ENCODE results near the gene ATP5PO. TPM values are rescaled to one million over a fixed set of nuclear protein-coding genes. Genes with fewer than 3 reads are reported as not detected.
"Not testable (repeated sequence)": the region's sequence is repeated elsewhere in the genome, so short reads cannot be mapped to it uniquely, and the experiment has no call there.

Gene ATP5PO
- total and polyA plus RNA-seq, 2 of the 13 experiments (the other 11 are each of a cell fraction or from before 2014, with no cell fraction given), result 256 to 297 TPM

DNA sequence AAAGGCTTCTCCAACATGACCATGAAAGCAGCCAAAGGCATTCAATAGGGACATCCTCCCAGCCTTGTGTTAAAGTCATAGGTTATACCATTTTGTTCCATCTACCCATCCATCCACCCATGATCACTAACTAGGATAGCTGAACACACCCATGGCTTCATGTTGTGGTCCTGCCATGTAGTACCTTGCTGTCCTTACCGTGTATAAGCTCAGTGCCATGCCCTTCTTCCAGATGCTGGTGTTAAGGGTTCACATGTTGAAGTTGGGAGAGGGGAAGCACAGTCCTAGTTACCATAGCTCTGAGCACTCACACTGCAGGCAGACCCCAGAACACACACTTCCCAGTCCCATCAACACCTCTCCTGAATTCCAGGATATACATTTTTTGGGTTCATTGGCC, 51.5 kb downstream of the ATP5PO start (continued):
- no peak for TF ChIP-seq PITX1 (CRISPR knock-in tag; IDR thresholded peaks at IDR 0.05)

DNA sequence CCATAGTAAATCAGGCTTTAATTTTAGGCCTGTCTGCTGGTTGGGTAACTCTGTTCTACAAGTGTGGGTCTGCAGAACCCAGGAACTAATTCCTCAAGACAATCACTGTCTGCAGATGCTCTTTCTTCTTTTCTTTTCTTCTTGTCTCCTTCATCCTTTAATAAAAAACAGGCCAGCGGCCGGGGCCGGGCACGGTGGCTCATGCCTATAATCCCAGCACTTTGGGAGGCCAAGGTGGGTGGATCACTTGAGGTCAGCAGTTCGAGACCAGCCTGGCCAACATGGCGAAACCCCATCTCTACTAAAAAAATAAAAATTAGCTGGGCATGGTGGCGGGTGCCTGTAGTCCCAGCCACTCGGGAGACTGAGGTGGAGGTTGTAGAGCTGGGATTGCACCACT, 52.4 kb downstream of the ATP5PO start:
- intact Hi-C loops (cut with micrococcal nuclease; ENCODE audit: unreplicated experiment); H3K36me3 ChIP-seq (replicated peaks in 1 of 2; ENCODE audit: control insufficient read depth in 1 of 2, insufficient read depth in 2 of 2, low read length in 2 of 2); H3K27ac ChIP-seq (ENCODE audit: extremely low read length, insufficient read depth, low read length); BruUV-seq (replicated peaks); POLR2A ChIA-PET; in situ Hi-C loops (cut with HindIII; ENCODE audit: extremely low pct_ligation_motif_present, low pct_unique_long_range_greater_than_20kb); H3K4me2 ChIP-seq (ENCODE audit: low read depth, low read length); DNase-seq (ENCODE audit: low spot score); H3K79me2 ChIP-seq (ENCODE audit: insufficient read depth, low read length); H2AFZ ChIP-seq (ENCODE audit: low read length); H4K20me1 ChIP-seq (ENCODE audit: insufficient read depth, low read length); H3K9me3 ChIP-seq (ENCODE audit: low read length); H3K4me1 ChIP-seq (ENCODE audit: insufficient read depth, low read length); ATAC-seq; H3K9ac ChIP-seq (ENCODE audit: insufficient read depth, low read depth, low read length); CTCF ChIA-PET (ENCODE audit: low intra/inter-chr PET ratio, low total read pairs); FAIRE-seq; H3K4me3 ChIP-seq (replicated peaks in 1 of 3; ENCODE audit: insufficient read depth in 1 of 3, low read depth in 2 of 3, low read length in 3 of 3): not testable (repeated sequence)
- 42% methylated on average over 8 of the region's 8 CpGs for WGBS (ENCODE audit: low lambda C conversion rate)
- H3K27me3 ChIP-seq (ENCODE audit: control insufficient read depth in 1 of 2, insufficient read depth in 2 of 2, low read length in 2 of 2), result peaks cover 0 to 21% of the 10 kb centered on the region in 2 experiments; a peak in 3 of 5 replicates

DNA sequence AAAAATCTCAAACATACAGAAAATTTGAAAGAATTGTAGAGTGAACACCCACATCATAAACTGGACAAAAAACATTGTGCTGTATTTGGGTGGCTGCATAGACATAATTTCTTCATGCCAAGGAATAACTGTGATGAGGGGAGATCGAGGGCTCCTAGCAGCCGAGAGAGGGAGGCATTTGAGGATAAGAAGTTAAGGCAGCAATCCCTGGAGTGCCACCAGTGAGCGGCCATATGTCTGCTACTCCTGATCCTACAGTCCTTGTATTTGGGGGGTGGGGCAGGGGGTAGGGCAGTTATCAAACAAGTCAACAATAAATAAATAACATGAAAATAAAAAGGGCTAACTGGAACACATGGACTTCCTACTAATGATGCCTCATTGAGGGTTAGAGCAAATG, 54.5 kb downstream of the ATP5PO start:
- Histone ChIP-seq H3K9me3 (ENCODE audit: low read length) (no peaks in the 10 kb centered on the region), H3K79me2 (ENCODE audit: insufficient read depth, low read length) (no peaks in the 10 kb centered on the region), H3K36me3 (replicated peaks in 1 of 2; ENCODE audit: control insufficient read depth in 1 of 2, insufficient read depth in 2 of 2, low read length in 2 of 2) (no peaks in the 10 kb centered on the region), H3K9ac (ENCODE audit: insufficient read depth, low read depth, low read length) (no peak overlapping the region), H3K4me3 (replicated peaks in 1 of 3; ENCODE audit: insufficient read depth in 1 of 3, low read depth in 2 of 3, low read length in 3 of 3) (no peak overlapping the region), H3K4me1 (ENCODE audit: insufficient read depth, low read length) (peaks cover 12% of the 10 kb centered on the region), H4K20me1 (ENCODE audit: insufficient read depth, low read length) (no peaks in the 10 kb centered on the region), H3K27ac (ENCODE audit: extremely low read length, insufficient read depth, low read length) (no peak overlapping the region), H3K4me2 (ENCODE audit: low read depth, low read length) (no peak overlapping the region), H2AFZ (ENCODE audit: low read length) (no peak overlapping the region), H3K27me3 (ENCODE audit: control insufficient read depth in 1 of 2, insufficient read depth in 2 of 2, low read length in 2 of 2) (peaks cover 0 to 29% of the 10 kb centered on the region in 2 experiments; a peak in 4 of 5 replicates)
- intact Hi-C loops (cut with micrococcal nuclease; ENCODE audit: unreplicated experiment) (no loop called here), in situ Hi-C loops (cut with HindIII; ENCODE audit: extremely low pct_ligation_motif_present, low pct_unique_long_range_greater_than_20kb) (no loop called here)
- FAIRE-seq (no peak), DNase-seq (ENCODE audit: low spot score) (no peak), ATAC-seq (no peak)
- POLR2A ChIA-PET, result no interaction called here
- CTCF ChIA-PET (ENCODE audit: low intra/inter-chr PET ratio, low total read pairs), result no interaction called here
- 56% methylated on average over 3 of the region's 3 CpGs for WGBS (ENCODE audit: low lambda C conversion rate)
- no TSS peak for BruUV-seq (replicated peaks)
- TF ChIP-seq ZSCAN29 (CRISPR knock-in tag; conservative IDR thresholded peaks at IDR 0.05) (no peak), ZNF446 (CRISPR knock-in tag; IDR thresholded peaks at IDR 0.05) (no peak), ZSCAN12 (CRISPR knock-in tag; IDR thresholded peaks at IDR 0.05) (no peak), RFX1 (IDR thresholded peaks at IDR 0.05) (no peak), HIVEP1 (CRISPR knock-in tag; IDR thresholded peaks at IDR 0.05) (no peak), HHEX (CRISPR knock-in tag; IDR thresholded peaks at IDR 0.05) (no peak), ZNF773 (CRISPR knock-in tag; IDR thresholded peaks at IDR 0.05; ENCODE audit: borderline replicate concordance) (no peak), SAFB2 (CRISPR knock-in tag; IDR thresholded peaks at IDR 0.05; ENCODE audit: borderline replicate concordance, low read depth) (no peak), ELF4 (CRISPR knock-in tag; IDR thresholded peaks at IDR 0.05; ENCODE audit: borderline replicate concordance) (no peak), ZNF335 (CRISPR knock-in tag; IDR thresholded peaks at IDR 0.05) (no peak)
- TF ChIP-seq, protein P1, sequence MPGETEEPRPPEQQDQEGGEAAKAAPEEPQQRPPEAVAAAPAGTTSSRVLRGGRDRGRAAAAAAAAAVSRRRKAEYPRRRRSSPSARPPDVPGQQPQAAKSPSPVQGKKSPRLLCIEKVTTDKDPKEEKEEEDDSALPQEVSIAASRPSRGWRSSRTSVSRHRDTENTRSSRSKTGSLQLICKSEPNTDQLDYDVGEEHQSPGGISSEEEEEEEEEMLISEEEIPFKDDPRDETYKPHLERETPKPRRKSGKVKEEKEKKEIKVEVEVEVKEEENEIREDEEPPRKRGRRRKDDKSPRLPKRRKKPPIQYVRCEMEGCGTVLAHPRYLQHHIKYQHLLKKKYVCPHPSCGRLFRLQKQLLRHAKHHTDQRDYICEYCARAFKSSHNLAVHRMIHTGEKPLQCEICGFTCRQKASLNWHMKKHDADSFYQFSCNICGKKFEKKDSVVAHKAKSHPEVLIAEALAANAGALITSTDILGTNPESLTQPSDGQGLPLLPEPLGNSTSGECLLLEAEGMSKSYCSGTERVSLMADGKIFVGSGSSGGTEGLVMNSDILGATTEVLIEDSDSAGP (CRISPR knock-in tag; IDR thresholded peaks at IDR 0.05; ENCODE audit: borderline replicate concordance), result no peak
- TF ChIP-seq, protein P2, sequence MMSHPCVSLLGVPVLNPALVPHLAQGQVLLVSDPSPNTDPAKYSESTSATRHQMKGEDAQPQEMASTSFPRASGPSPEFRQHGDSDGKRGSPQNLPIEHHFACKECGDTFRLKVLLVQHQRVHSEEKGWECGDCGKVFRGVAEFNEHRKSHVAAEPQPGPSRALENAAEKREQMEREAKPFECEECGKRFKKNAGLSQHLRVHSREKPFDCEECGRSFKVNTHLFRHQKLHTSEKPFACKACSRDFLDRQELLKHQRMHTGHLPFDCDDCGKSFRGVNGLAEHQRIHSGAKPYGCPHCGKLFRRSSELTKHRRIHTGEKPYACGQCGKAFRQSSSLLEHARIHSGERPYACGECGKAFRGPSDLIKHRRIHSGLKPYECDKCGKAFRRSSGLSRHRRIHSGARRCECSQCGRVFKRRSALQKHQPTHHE (CRISPR knock-in tag; IDR thresholded peaks at IDR 0.05; ENCODE audit: borderline replicate concordance), result no peak
- TF ChIP-seq, protein P3, sequence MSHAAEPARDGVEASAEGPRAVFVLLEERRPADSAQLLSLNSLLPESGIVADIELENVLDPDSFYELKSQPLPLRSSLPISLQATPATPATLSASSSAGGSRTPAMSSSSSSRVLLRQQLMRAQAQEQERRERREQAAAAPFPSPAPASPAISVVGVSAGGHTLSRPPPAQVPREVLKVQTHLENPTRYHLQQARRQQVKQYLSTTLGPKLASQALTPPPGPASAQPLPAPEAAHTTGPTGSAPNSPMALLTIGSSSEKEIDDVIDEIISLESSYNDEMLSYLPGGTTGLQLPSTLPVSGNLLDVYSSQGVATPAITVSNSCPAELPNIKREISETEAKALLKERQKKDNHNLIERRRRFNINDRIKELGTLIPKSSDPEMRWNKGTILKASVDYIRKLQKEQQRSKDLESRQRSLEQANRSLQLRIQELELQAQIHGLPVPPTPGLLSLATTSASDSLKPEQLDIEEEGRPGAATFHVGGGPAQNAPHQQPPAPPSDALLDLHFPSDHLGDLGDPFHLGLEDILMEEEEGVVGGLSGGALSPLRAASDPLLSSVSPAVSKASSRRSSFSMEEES (CRISPR knock-in tag; IDR thresholded peaks at IDR 0.05), result no peak
